Neural crest cell (in vitro differentiated cells): Measurements from ENCODE around the gene G0S2. TPM values are rescaled to one million over a fixed set of nuclear protein-coding genes. Genes with fewer than 3 reads are reported as not detected.
A peak's percentile ranks its signal among the peaks of the same experiment; 100 is the strongest.

Experiments
- DNase-seq: peaks from one replicate; pipeline ENCODE4 v3.0.0; 2021; ENCODE audit warnings: low read depth, mixed read lengths, low spot score
- H3K27ac Mint-ChIP-seq: one replicate; pipeline ENCODE4 v1.8.0; 2021; ENCODE audit warnings: mild to moderate bottlenecking, mixed read lengths; ENCODE audit not compliant: unreplicated experiment
- H3K27me3 Mint-ChIP-seq: 2 replicates; pipeline ENCODE4 v1.8.0; 2021; ENCODE audit warnings: low read depth, mild to moderate bottlenecking, mixed read lengths
- H3K36me3 Mint-ChIP-seq: 2 replicates; pipeline ENCODE4 v1.8.0; 2021; ENCODE audit warnings: low read depth, mild to moderate bottlenecking, mixed read lengths
- H3K4me1 Mint-ChIP-seq: 2 replicates; pipeline ENCODE4 v1.8.0; 2021; ENCODE audit warnings: mixed read lengths
- H3K4me3 Mint-ChIP-seq: one replicate; pipeline ENCODE4 v1.8.0; 2021; ENCODE audit warnings: mild to moderate bottlenecking, mixed read lengths
- H3K9me3 Mint-ChIP-seq: 2 replicates; pipeline ENCODE4 v1.8.0; 2021; ENCODE audit warnings: mixed read lengths
- CTCF ChIP-seq: fragments of 200-600 bp; sonication (generic); conservative IDR thresholded peaks from 2 replicates; pipeline ENCODE4 v1.5.0; 2021; ENCODE audit warnings: antibody characterized with exemption, mild to moderate bottlenecking
- total RNA-seq: library from RNA; stranded (reverse); gene quantifications from 2 replicates; pipeline ENCODE4 v1.2.1, GENCODE V29; 2021

G0S2 gene
- total RNA-seq, 1 donor from 2014 or later: 0.37 TPM

GRCh38 chr1:209688746-209689234 is 13.6 kb downstream of the G0S2 start:
- H3K27me3 Mint-ChIP-seq: peaks cover 31% of the 10 kb centered on the region
- H3K4me1 Mint-ChIP-seq: no peaks in the 10 kb centered on the region
- H3K27ac Mint-ChIP-seq: no peak overlapping the region
- no peak for DNase-seq
- no peak overlapping the region for H3K4me3 Mint-ChIP-seq
- no peak for TF ChIP-seq CTCF
- no peaks in the 10 kb centered on the region for H3K36me3 Mint-ChIP-seq
- no peaks in the 10 kb centered on the region for H3K9me3 Mint-ChIP-seq

- Mint-ChIP-seq H3K9me3 (no peaks in the 10 kb centered on the region), H3K27me3 (peaks cover 38% of the 10 kb centered on the region), H3K4me1 (no peaks in the 10 kb centered on the region), H3K4me3 (no peak overlapping the region), H3K27ac (no peak overlapping the region), H3K36me3 (no peaks in the 10 kb centered on the region)
- no peak for TF ChIP-seq CTCF
- no peak for DNase-seq
Observed at GRCh38 chr1:209689477-209689876, 14.3 kb downstream of the G0S2 start.

GRCh38 chr1:209691237-209691636 is 16.0 kb downstream of the G0S2 start:
- DNase-seq: no peak
- Mint-ChIP-seq H3K4me3 (no peak overlapping the region), H3K27me3 (peaks cover 48% of the 10 kb centered on the region), H3K9me3 (no peaks in the 10 kb centered on the region), H3K27ac (no peak overlapping the region), H3K36me3 (no peaks in the 10 kb centered on the region), H3K4me1 (no peaks in the 10 kb centered on the region)
- no peak for TF ChIP-seq CTCF

GRCh38 chr1:209692296-209692695 is 17.1 kb downstream of the G0S2 start:
- H3K36me3 Mint-ChIP-seq: no peaks in the 10 kb centered on the region
- no peak overlapping the region for H3K27ac Mint-ChIP-seq
- H3K27me3 Mint-ChIP-seq: peaks cover 58% of the 10 kb centered on the region
- no peaks in the 10 kb centered on the region for H3K4me1 Mint-ChIP-seq
- DNase-seq: no peak
- no peak for TF ChIP-seq CTCF
- no peaks in the 10 kb centered on the region for H3K9me3 Mint-ChIP-seq
- no peak overlapping the region for H3K4me3 Mint-ChIP-seq

- no peaks in the 10 kb centered on the region for H3K4me1 Mint-ChIP-seq
- H3K4me3 Mint-ChIP-seq: no peak overlapping the region
- H3K27me3 Mint-ChIP-seq: peaks cover 61% of the 10 kb centered on the region
- H3K36me3 Mint-ChIP-seq: no peaks in the 10 kb centered on the region
- TF ChIP-seq CTCF: peak; percentile 95
- peak; percentile 79 for DNase-seq
- H3K9me3 Mint-ChIP-seq: no peaks in the 10 kb centered on the region
- H3K27ac Mint-ChIP-seq: no peak overlapping the region
Observed at GRCh38 chr1:209692745-209693504, 17.7 kb downstream of the G0S2 start.
